MM.1S (cell line): ENCODE results near the gene RHOH.
"Not testable (repeated sequence)": the region's sequence is repeated elsewhere in the genome, so short reads cannot be mapped to it uniquely, and the experiment has no call there.

Experiments used
- DNase-seq: peaks from one replicate; pipeline ENCODE4 v3.0.0-alpha.2; 2015
- H2AFZ ChIP-seq: fragments of 300-600 bp; sonication (generic); 2 replicates; pipeline ENCODE4 v1.6.0; 2016; ENCODE audit warnings: antibody characterized with exemption, low read length
- H3F3A ChIP-seq: fragments of 300-600 bp; sonication (generic); 2 replicates; pipeline ENCODE4 v1.6.1; 2016; ENCODE audit warnings: mild to moderate bottlenecking, antibody characterized with exemption, low read length, moderate library complexity, mixed read lengths; ENCODE audit not compliant: insufficient read depth
- H3K27ac ChIP-seq: fragments of 300-600 bp; sonication (generic); 2 replicates; pipeline ENCODE4 v1.5.1; 2016; ENCODE audit warnings: mild to moderate bottlenecking, low read length
- H3K27me3 ChIP-seq: fragments of 300-600 bp; sonication (generic); replicated peaks from 2 replicates; pipeline ENCODE4 v1.6.0; 2016; ENCODE audit warnings: low read length; ENCODE audit not compliant: insufficient read depth
- H3K36me3 ChIP-seq: fragments of 300-600 bp; sonication (generic); replicated peaks from 2 replicates; pipeline ENCODE4 v1.6.1; 2016; ENCODE audit warnings: mild to moderate bottlenecking, low read length, mixed read lengths; ENCODE audit not compliant: insufficient read depth
- H3K4me1 ChIP-seq: fragments of 300-600 bp; sonication (generic); 2 replicates; pipeline ENCODE4 v1.6.1; 2016; ENCODE audit warnings: low read length, mixed read lengths
- H3K4me2 ChIP-seq: fragments of 300-600 bp; sonication (generic); 2 replicates; pipeline ENCODE4 v1.6.0; 2016; ENCODE audit warnings: low read depth, low read length
- H3K4me3 ChIP-seq: fragments of 300-600 bp; sonication (generic); 2 replicates; pipeline ENCODE4 v1.5.1; 2016; ENCODE audit warnings: low read length, mixed read lengths
- H3K79me2 ChIP-seq: fragments of 300-600 bp; sonication (generic); 2 replicates; pipeline ENCODE4 v1.6.1; 2016; ENCODE audit warnings: mixed run types, low read length, mixed read lengths
- H3K9ac ChIP-seq: fragments of 300-600 bp; sonication (generic); 2 replicates; pipeline ENCODE4 v1.6.1; 2016; ENCODE audit warnings: low read length, mixed read lengths
- H3K9me2 ChIP-seq: fragments of 300-600 bp; sonication (generic); replicated peaks from 2 replicates; pipeline ENCODE4 v1.6.1; 2016; ENCODE audit warnings: mild to moderate bottlenecking, low read length, mixed read lengths; ENCODE audit not compliant: insufficient read depth
- H3K9me3 ChIP-seq: fragments of 300-600 bp; sonication (generic); replicated peaks from 2 replicates; pipeline ENCODE4 v1.6.1; 2016; ENCODE audit warnings: mild to moderate bottlenecking, low read length, mixed read lengths; ENCODE audit not compliant: insufficient read depth
- H4K20me1 ChIP-seq: fragments of 300-600 bp; sonication (generic); 2 replicates; pipeline ENCODE4 v1.6.1; 2016; ENCODE audit warnings: mild to moderate bottlenecking, low read length, moderate library complexity, mixed read lengths; ENCODE audit not compliant: insufficient read depth
- CTCF ChIP-seq: fragments of 300-600 bp; sonication (generic); IDR thresholded peaks from 2 replicates; pipeline ENCODE4 v1.5.1; 2016; ENCODE audit warnings: antibody characterized with exemption, low read length, mixed read lengths
- EZH2 ChIP-seq: fragments of 300-600 bp; sonication (generic); optimal IDR thresholded peaks from 2 replicates; pipeline ENCODE3; 2017; ENCODE audit warnings: low read depth, mild to moderate bottlenecking, antibody characterized with exemption, low read length, mixed read lengths
- EZH2phosphoT487 ChIP-seq: fragments of 300-600 bp; sonication (generic); IDR thresholded peaks from 2 replicates; pipeline ENCODE4 v1.6.1; 2018; ENCODE audit warnings: antibody characterized with exemption, low read length

The RHOH gene

GRCh38 chr4:40292313-40292759 is 95.5 kb downstream of the RHOH start:
- peaks cover 19% of the 10 kb centered on the region for H3K4me1 ChIP-seq
- no peak overlapping the region for H3K4me3 ChIP-seq
- DNase-seq: no peak
- H3K4me2 ChIP-seq: no peak overlapping the region
- H3K9me2 ChIP-seq: no peaks in the 10 kb centered on the region
- TF ChIP-seq EZH2phosphoT487 (no peak), CTCF (no peak), EZH2 (no peak)
- no peaks in the 10 kb centered on the region for H3K9me3 ChIP-seq
- H4K20me1 ChIP-seq: no peaks in the 10 kb centered on the region
- H3F3A ChIP-seq: peaks cover 4% of the 10 kb centered on the region; the same call in 1 of the 2 replicates
- no peaks in the 10 kb centered on the region for H3K79me2 ChIP-seq
- H3K27ac ChIP-seq: no peak overlapping the region
- H3K36me3 ChIP-seq: no peaks in the 10 kb centered on the region
- H3K9ac ChIP-seq: no peak overlapping the region
- H3K27me3 ChIP-seq: no peaks in the 10 kb centered on the region
- H2AFZ ChIP-seq: no peak overlapping the region

DNA sequence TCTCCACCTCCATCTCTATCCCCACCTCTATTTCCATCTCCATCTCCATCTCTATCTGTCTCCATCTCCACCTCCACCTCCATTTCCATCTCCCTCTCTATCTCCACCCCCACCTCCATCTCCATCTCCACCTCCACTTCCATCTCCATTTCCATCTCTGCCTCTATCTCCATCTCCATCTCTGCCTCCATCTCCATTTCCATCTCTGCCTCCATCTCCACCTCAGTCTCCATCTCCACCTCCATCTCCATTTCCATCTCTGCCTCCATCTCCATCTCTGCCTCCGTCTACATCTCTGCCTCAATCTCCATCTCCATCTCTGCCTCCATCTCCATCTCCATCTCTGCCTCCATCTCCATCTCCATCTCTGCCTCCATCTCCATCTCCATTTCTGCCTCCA is 97.5 kb downstream of the RHOH start:
- Histone ChIP-seq H3K9ac (no peak overlapping the region), H3K9me2 (no peaks in the 10 kb centered on the region), H3K27me3 (no peaks in the 10 kb centered on the region), H3K9me3 (no peaks in the 10 kb centered on the region), H3K36me3 (no peaks in the 10 kb centered on the region), H4K20me1 (no peaks in the 10 kb centered on the region), H3K4me1 (peaks cover 22% of the 10 kb centered on the region), H3K4me3 (no peak overlapping the region), H3F3A (peaks cover 4% of the 10 kb centered on the region; the same call in 1 of the 2 replicates), H2AFZ (no peak overlapping the region), H3K27ac (no peak overlapping the region), H3K79me2 (no peaks in the 10 kb centered on the region), H3K4me2 (no peak overlapping the region)
- TF ChIP-seq EZH2: no peak
- DNase-seq: no peak

DNA sequence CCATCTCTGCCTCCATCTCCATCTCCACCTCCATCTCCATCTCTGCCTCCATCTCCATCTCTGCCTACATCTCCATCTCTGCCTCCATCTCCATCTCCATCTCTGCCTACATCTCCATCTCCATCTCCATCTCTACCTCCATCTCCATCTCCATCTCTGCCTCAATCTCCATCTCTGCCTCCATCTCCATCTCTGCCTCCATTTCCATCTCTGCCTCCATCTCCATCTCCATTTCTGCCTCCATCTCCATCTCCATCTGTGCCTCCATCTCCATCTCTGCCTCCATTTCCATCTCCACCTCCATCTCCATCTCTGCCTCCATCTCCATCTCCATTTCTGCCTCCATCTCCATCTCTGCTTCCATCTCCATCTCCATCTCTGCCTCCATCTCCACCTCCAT is 98.2 kb downstream of the RHOH start:
- not testable (repeated sequence) for H3K4me2 ChIP-seq, H3K4me3 ChIP-seq

DNA sequence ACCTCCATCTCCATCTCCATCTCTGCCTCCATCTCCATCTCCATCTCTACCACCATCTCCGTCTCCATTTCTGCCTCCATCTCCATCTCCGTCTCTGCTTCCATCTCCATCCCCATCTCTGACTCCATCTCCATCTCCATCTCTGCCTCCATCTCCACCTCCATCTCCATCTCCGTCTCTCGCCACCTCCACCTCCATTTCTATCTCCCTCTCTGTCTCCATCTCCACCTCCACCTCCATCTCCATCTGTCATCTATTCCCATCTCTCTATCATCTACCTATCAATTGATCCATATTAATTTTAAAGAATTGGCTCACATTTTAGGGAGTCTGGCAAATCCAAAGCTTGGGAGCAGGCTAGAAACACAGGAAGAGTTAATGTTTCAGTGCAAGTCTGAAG is 98.7 kb downstream of the RHOH start:
- Histone ChIP-seq H3K36me3 (no peaks in the 10 kb centered on the region), H3K9me2 (no peaks in the 10 kb centered on the region), H3K4me3 (no peak overlapping the region), H3K4me2 (no peak overlapping the region), H2AFZ (no peak overlapping the region), H3F3A (peaks cover 1% of the 10 kb centered on the region; the same call in 1 of the 2 replicates), H3K27me3 (no peaks in the 10 kb centered on the region), H3K27ac (no peak overlapping the region), H3K79me2 (0 out of 2 replicates have a peak, but pooled peaks cover 3% of the 10 kb centered on the region), H3K9ac (no peak overlapping the region), H3K4me1 (peaks cover 20% of the 10 kb centered on the region), H3K9me3 (no peaks in the 10 kb centered on the region), H4K20me1 (no peaks in the 10 kb centered on the region)
- no peak for TF ChIP-seq EZH2
- no peak for TF ChIP-seq EZH2phosphoT487
- TF ChIP-seq CTCF: no peak
- no peak for DNase-seq

More for the DNA sequence above, 98.2 kb downstream of the RHOH start:
- H4K20me1 ChIP-seq, H3K9ac ChIP-seq, H3K27me3 ChIP-seq, H3K9me2 ChIP-seq, H3K36me3 ChIP-seq, H3K27ac ChIP-seq, H3K79me2 ChIP-seq, H3F3A ChIP-seq, H2AFZ ChIP-seq, H3K9me3 ChIP-seq, DNase-seq: not testable (repeated sequence)
- H3K4me1 ChIP-seq: peaks cover 20% of the 10 kb centered on the region
